Activated CD4-positive, alpha-beta T cell treated with anti-CD3 and anti-CD28 coated beads, Interleukin-2, amount 10 ng/mL, durations not matched to agents 24 days and 14 days (primary cell): ENCODE results near the gene FSD1. TPM values are rescaled to one million over a fixed set of nuclear protein-coding genes. Genes with fewer than 3 reads are reported as not detected.

Experiments
- DNase-seq: peaks from one replicate; pipeline ENCODE4 v3.0.0; 2022
- H3K27ac Mint-ChIP-seq: one replicate; pipeline ENCODE4 v1.8.0; 2022; ENCODE audit warnings: mild to moderate bottlenecking, mixed read lengths
- H3K27me3 Mint-ChIP-seq: one replicate; pipeline ENCODE4 v1.8.0; 2022; ENCODE audit warnings: mixed read lengths
- H3K36me3 Mint-ChIP-seq: one replicate; pipeline ENCODE4 v1.8.0; 2022; ENCODE audit warnings: low read depth, mild to moderate bottlenecking, mixed read lengths
- H3K4me1 Mint-ChIP-seq: one replicate; pipeline ENCODE4 v1.8.0; 2021; ENCODE audit warnings: mixed read lengths
- H3K4me3 Mint-ChIP-seq: one replicate; pipeline ENCODE4 v1.8.0; 2022; ENCODE audit warnings: mild to moderate bottlenecking, moderate library complexity, mixed read lengths
- H3K9me3 Mint-ChIP-seq: one replicate; pipeline ENCODE4 v1.8.0; 2021; ENCODE audit warnings: mixed read lengths
- intact Hi-C: fragments of 100-400 bp; cut with micrococcal nuclease; formaldehyde crosslinking; loops from one replicate; pipeline ENCODE4 v1.15.1; 2023
- total RNA-seq: library from RNA; stranded (reverse); gene quantifications from 2 replicates; pipeline ENCODE4 v1.2.3, GENCODE V29; 2022

FSD1 gene
- total RNA-seq, 1 donor from 2014 or later, result 44.3 TPM

DNA sequence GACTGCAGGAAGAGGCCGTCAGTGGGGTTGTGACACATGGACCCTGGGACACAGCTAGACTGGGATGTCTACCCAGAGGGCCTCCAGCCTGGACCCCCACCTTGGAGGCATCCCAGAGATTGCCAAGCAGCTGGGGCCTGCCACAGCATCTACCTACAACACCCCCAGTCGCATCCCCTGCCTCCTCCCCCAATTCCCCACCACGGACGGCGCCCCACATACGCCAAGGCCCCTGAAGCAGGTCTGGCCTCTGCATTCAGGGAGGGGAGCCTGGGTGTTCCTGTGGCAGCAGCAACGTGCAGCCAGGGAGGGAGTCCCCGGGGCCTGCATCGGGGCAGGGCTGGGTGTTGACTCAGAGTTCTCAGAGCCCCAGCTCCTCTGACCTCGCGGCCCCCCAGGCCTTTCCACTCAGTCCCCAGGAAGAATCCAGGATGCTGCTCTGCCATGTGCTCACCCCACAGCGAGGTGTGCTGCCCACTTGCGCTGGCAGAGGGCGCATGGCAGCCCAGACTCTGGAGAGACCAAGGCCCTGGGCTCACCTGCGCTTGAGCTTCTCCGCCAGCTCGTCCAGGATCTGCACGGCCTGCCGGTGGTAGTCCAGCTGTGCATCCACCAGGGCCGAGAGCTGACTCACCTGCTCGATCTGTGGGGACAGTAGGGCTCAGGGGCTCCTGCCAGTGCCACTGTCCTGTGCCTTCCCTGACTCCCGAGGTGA, 58.6 kb downstream of the FSD1 start:
- peaks cover 25% of the 10 kb centered on the region for H3K36me3 Mint-ChIP-seq
- peaks cover 5% of the 10 kb centered on the region for H3K4me1 Mint-ChIP-seq
- H3K9me3 Mint-ChIP-seq, result no peaks in the 10 kb centered on the region
- DNase-seq, result no peak
- no peak overlapping the region for H3K4me3 Mint-ChIP-seq
- no peaks in the 10 kb centered on the region for H3K27me3 Mint-ChIP-seq
- H3K27ac Mint-ChIP-seq, result no peak overlapping the region
- intact Hi-C loops, result no loop called here

GRCh38 chr19:4363571-4364304, 59.3 kb downstream of the FSD1 start:
- intact Hi-C loops, result no loop called here

GRCh38 chr19:4365341-4365740, 60.9 kb downstream of the FSD1 start:
- DNase-seq, result no peak
- H3K36me3 Mint-ChIP-seq, result peaks cover 23% of the 10 kb centered on the region
- no peak overlapping the region for H3K27ac Mint-ChIP-seq
- peaks cover 20% of the 10 kb centered on the region for H3K4me1 Mint-ChIP-seq
- intact Hi-C loops, result no loop called here
- no peaks in the 10 kb centered on the region for H3K27me3 Mint-ChIP-seq
- H3K4me3 Mint-ChIP-seq, result no peak overlapping the region
- no peaks in the 10 kb centered on the region for H3K9me3 Mint-ChIP-seq

More at GRCh38 chr19:4363571-4364304, 59.3 kb downstream of the FSD1 start:
- Mint-ChIP-seq H3K4me3 (no peak overlapping the region), H3K4me1 (peaks cover 10% of the 10 kb centered on the region), H3K27ac (no peak overlapping the region), H3K9me3 (no peaks in the 10 kb centered on the region), H3K27me3 (no peaks in the 10 kb centered on the region), H3K36me3 (peaks cover 28% of the 10 kb centered on the region)
- no peak for DNase-seq

- H3K4me1 Mint-ChIP-seq, result peaks cover 27% of the 10 kb centered on the region
- H3K27me3 Mint-ChIP-seq, result no peaks in the 10 kb centered on the region
- H3K4me3 Mint-ChIP-seq, result no peak overlapping the region
- no peak overlapping the region for H3K27ac Mint-ChIP-seq
- intact Hi-C loops, result no loop called here
- peaks cover 23% of the 10 kb centered on the region for H3K36me3 Mint-ChIP-seq
- H3K9me3 Mint-ChIP-seq, result no peaks in the 10 kb centered on the region
- DNase-seq, result no peak
Measured at GRCh38 chr19:4365791-4366665, 61.6 kb downstream of the FSD1 start.

GRCh38 chr19:4366666-4367335, 62.4 kb downstream of the FSD1 start:
- Mint-ChIP-seq H3K27ac (peak overlapping the region; percentile 32), H3K4me1 (peaks cover 27% of the 10 kb centered on the region), H3K9me3 (no peaks in the 10 kb centered on the region), H3K4me3 (no peak overlapping the region), H3K36me3 (peaks cover 23% of the 10 kb centered on the region), H3K27me3 (no peaks in the 10 kb centered on the region)
- intact Hi-C loops, result no loop called here
- DNase-seq, result no peak

- no peak for DNase-seq
- intact Hi-C loops, result no loop called here
- Mint-ChIP-seq H3K27me3 (no peaks in the 10 kb centered on the region), H3K36me3 (peaks cover 20% of the 10 kb centered on the region), H3K27ac (peak overlapping the region; percentile 35), H3K4me3 (no peak overlapping the region), H3K9me3 (no peaks in the 10 kb centered on the region), H3K4me1 (peaks cover 27% of the 10 kb centered on the region)
Measured at GRCh38 chr19:4367336-4367723, 62.9 kb downstream of the FSD1 start.

DNA sequence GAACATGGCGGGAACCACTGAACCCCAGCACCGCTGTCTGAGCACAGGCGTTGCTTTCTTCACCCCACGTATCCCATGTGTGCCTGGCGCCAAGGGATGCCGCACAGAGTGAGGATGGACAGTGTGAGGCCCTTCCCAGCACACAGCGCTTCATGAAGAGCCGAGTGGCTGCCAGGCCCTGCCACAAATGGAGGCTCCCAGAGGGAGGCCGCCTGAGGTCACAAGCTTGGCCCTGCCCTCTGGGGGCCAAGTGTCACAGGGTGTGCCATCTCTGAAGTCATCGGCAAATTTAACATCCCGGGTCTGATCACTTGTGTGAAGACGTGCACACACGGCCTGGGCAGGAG, 63.4 kb downstream of the FSD1 start:
- intact Hi-C loops, result no loop called here
- peaks cover 17% of the 10 kb centered on the region for H3K36me3 Mint-ChIP-seq
- H3K4me3 Mint-ChIP-seq, result peak overlapping the region; percentile 26
- H3K9me3 Mint-ChIP-seq, result no peaks in the 10 kb centered on the region
- H3K4me1 Mint-ChIP-seq, result peaks cover 29% of the 10 kb centered on the region
- DNase-seq, result no peak
- H3K27me3 Mint-ChIP-seq, result no peaks in the 10 kb centered on the region
- H3K27ac Mint-ChIP-seq, result peak overlapping the region; percentile 35

- Mint-ChIP-seq H3K4me1 (peaks cover 29% of the 10 kb centered on the region), H3K27ac (peak overlapping the region; percentile 96), H3K9me3 (no peaks in the 10 kb centered on the region), H3K36me3 (peaks cover 17% of the 10 kb centered on the region), H3K27me3 (no peaks in the 10 kb centered on the region), H3K4me3 (peak overlapping the region; percentile 87)
- no peak for DNase-seq
- intact Hi-C loops, result no loop called here
Measured at GRCh38 chr19:4368128-4368820, 63.9 kb downstream of the FSD1 start.

GRCh38 chr19:4369109-4369887, 64.9 kb downstream of the FSD1 start:
- H3K4me3 Mint-ChIP-seq, result peak overlapping the region; percentile 87
- intact Hi-C loops, result loop anchor here (1.0 kb wide), 2 partner anchors 10 to 31 kb away; partner anchors contain the start of gene SH3GL1
- H3K36me3 Mint-ChIP-seq, result peaks cover 13% of the 10 kb centered on the region
- no peaks in the 10 kb centered on the region for H3K9me3 Mint-ChIP-seq
- DNase-seq, result peak; percentile 96
- peak overlapping the region; percentile 96 for H3K27ac Mint-ChIP-seq
- peaks cover 35% of the 10 kb centered on the region for H3K4me1 Mint-ChIP-seq
- H3K27me3 Mint-ChIP-seq, result no peaks in the 10 kb centered on the region

DNA sequence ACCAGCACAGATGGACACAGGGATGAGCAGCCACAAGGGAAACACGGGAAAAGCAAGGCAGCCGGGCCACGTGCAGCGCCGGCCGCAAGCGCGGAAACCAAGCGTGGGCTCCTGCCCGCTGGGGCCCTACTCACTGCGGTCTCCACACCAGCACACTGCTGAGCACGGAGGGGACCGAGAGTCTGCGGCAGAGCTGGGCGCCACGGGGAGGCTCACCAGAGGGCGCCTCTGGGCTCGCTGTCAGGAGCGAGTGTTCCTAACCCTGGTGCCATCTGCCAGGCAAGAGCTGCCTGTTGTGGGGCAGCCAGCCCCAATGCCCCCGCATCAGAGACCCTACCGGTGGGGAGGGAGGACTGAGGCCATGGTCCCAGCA, 65.5 kb downstream of the FSD1 start:
- peak overlapping the region; percentile 87 for H3K4me3 Mint-ChIP-seq
- intact Hi-C loops, result loop anchor here (1.0 kb wide), 2 partner anchors 9 to 30 kb away; partner anchors contain the start of gene SH3GL1
- DNase-seq, result peak; percentile 91
- peaks cover 13% of the 10 kb centered on the region for H3K36me3 Mint-ChIP-seq
- H3K9me3 Mint-ChIP-seq, result no peaks in the 10 kb centered on the region
- H3K27ac Mint-ChIP-seq, result peak overlapping the region; percentile 96
- H3K4me1 Mint-ChIP-seq, result peaks cover 35% of the 10 kb centered on the region
- no peaks in the 10 kb centered on the region for H3K27me3 Mint-ChIP-seq

GRCh38 chr19:4370418-4371041, 66.1 kb downstream of the FSD1 start:
- H3K27me3 Mint-ChIP-seq, result no peaks in the 10 kb centered on the region
- H3K36me3 Mint-ChIP-seq, result peaks cover 13% of the 10 kb centered on the region
- H3K4me3 Mint-ChIP-seq, result peak overlapping the region; percentile 87
- peak; percentile 66 for DNase-seq
- no peaks in the 10 kb centered on the region for H3K9me3 Mint-ChIP-seq
- H3K27ac Mint-ChIP-seq, result peak overlapping the region; percentile 74
- intact Hi-C loops, result no loop called here
- peaks cover 37% of the 10 kb centered on the region for H3K4me1 Mint-ChIP-seq
